HG03439 (cell line): ENCODE data around the gene ZNF865.

Source experiments
- ATAC-seq: cut with Tn5 transposase; IDR thresholded peaks from one replicate; pipeline ENCODE4 v1.9.1; 2021; ENCODE audit warnings: mild to moderate bottlenecking, moderate library complexity; ENCODE audit not compliant: unreplicated experiment

ZNF865 gene

GRCh38 chr19:55656988-55657747 is 51.7 kb downstream of the ZNF865 start:
- ATAC-seq: no peak

- no peak for ATAC-seq
Observed at GRCh38 chr19:55658846-55659459, 53.5 kb downstream of the ZNF865 start.

GRCh38 chr19:55659822-55660221 is 54.4 kb downstream of the ZNF865 start:
- ATAC-seq: no peak

- ATAC-seq: no peak
Observed at GRCh38 chr19:55660404-55660803, 55.0 kb downstream of the ZNF865 start.

- no peak for ATAC-seq
Observed at GRCh38 chr19:55660991-55661390, 55.5 kb downstream of the ZNF865 start.

GRCh38 chr19:55661826-55662225 is 56.4 kb downstream of the ZNF865 start:
- ATAC-seq: no peak

- no peak for ATAC-seq
Observed at GRCh38 chr19:55663846-55664536, 58.5 kb downstream of the ZNF865 start.

GRCh38 chr19:55666343-55667005 is 61.0 kb downstream of the ZNF865 start:
- ATAC-seq: no peak
